ENCODE data around the gene BRI3BP.

The BRI3BP gene

DNA sequence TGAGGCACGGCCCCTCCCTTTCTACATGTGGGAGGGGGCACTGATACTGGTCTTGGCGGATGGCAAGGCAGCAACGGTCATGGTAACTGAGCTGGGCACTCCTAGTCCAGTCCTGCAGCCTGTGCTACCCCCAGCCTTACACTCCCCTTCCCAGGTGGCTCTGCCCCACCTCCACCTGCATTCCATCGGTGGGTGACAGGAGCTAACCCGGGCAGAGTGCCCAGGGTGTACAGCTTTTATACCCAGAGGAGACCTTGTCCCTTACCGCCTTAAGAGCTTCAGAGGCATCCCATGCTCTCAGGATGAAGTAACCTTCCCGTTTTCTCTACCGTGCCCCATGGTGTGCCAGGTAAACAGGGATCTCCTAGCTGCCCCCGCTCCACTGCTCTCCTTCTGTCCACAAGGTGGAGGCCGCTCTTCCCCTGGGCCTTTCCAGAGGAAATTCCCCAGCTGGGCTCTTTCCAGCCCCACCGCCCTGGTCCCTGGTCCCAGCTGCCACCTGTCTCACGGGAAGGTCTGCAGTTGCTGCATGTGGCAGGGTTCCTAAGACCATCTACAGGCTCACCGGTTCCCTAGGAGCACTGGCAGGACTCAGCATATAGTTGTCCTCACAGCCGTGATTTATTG is 20.5 kb downstream of the BRI3BP start:
- no peak for DNase-seq (ENCODE audit: extremely low read depth, low read depth)
- TF ChIP-seq, protein P1, sequence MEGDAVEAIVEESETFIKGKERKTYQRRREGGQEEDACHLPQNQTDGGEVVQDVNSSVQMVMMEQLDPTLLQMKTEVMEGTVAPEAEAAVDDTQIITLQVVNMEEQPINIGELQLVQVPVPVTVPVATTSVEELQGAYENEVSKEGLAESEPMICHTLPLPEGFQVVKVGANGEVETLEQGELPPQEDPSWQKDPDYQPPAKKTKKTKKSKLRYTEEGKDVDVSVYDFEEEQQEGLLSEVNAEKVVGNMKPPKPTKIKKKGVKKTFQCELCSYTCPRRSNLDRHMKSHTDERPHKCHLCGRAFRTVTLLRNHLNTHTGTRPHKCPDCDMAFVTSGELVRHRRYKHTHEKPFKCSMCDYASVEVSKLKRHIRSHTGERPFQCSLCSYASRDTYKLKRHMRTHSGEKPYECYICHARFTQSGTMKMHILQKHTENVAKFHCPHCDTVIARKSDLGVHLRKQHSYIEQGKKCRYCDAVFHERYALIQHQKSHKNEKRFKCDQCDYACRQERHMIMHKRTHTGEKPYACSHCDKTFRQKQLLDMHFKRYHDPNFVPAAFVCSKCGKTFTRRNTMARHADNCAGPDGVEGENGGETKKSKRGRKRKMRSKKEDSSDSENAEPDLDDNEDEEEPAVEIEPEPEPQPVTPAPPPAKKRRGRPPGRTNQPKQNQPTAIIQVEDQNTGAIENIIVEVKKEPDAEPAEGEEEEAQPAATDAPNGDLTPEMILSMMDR (IDR thresholded peaks at IDR 0.05; ENCODE audit: low read depth, low read length): no peak

GRCh38 chr12:125014526-125014925 is 21.1 kb downstream of the BRI3BP start:
- TF ChIP-seq, protein P1 (IDR thresholded peaks at IDR 0.05; ENCODE audit: low read depth, low read length): no peak

DNA sequence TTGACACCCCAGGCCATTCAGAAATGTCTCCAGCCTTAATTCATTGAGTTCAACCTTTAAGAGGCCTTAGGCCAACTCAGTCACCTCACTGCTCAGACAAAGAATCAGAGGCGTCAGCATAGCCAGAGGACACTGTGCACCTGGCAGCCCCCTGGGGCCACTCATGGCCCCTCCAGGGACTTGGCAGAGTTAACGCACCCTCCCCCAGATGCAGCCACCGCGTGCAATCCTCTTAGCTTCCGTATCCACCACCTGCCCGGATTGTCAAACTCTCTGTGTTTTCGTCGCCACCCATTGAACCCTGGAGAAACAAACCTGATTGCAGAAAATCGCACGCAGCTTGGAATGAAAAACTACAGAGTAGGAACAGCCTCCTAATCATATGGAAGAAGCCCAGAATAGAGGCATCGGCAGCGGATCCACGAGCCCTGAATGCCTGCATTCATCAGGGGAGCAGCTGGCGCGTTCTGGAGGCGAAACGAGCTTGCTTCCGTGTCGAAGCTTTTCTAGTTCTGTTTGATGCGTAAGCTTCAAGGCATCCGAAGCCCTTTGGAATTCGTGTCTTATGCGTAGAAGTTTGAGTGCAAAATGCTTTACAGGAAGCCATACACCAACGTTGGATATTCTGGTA is 22.4 kb downstream of the BRI3BP start:
- DNase-seq (ENCODE audit: extremely low read depth, low read depth): no peak
- TF ChIP-seq, protein P1 (IDR thresholded peaks at IDR 0.05; ENCODE audit: low read depth, low read length): no peak

More at GRCh38 chr12:125014526-125014925, 21.1 kb downstream of the BRI3BP start:
- DNase-seq (ENCODE audit: extremely low read depth, low read depth): no peak

- TF ChIP-seq, protein P1 (IDR thresholded peaks at IDR 0.05; ENCODE audit: low read depth, low read length): no peak
- DNase-seq (ENCODE audit: extremely low read depth, low read depth): no peak
Measured at GRCh38 chr12:125017801-125018200, 24.4 kb downstream of the BRI3BP start.

DNA sequence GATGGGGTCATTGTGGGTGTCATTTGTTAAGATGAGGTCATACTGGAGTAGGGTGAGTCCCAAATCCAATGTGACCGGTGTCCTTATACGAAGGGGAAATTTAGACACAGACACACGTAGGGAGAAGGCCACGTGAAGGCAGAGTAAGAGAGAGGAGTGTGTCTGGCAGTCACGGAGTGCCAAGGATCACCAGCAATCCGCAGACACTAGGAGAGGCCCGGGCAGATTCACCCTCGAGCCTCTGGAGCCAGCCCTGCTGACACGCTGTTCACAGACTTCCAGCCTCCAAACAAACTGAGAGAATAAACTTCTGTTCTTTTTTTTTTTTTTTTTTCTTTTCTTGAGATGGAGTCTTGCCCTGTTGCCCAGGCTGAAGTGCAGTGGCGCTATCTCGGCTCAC is 24.9 kb downstream of the BRI3BP start:
- TF ChIP-seq, protein P1 (IDR thresholded peaks at IDR 0.05; ENCODE audit: low read depth, low read length): no peak
- DNase-seq (ENCODE audit: extremely low read depth, low read depth): no peak

DNA sequence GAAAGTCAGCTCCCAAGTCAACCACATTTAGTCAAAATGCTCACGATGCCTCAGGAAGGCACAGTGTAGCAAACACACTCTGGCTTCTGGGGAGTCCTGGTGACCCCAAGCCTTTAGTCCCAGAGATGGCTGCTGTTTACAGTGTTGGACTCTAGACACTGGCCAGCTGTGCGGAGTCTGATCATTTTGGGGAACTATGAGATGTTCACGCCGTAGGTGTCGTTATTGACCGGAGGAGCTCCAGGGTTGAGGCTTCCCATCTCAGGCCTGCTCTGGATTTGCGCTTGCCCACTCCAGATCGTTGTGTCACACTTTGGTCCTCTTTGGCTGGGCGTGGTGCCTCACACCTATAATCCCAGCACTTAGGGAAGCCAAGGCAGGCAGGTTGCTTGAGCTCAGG is 27.7 kb downstream of the BRI3BP start:
- TF ChIP-seq, protein P1 (IDR thresholded peaks at IDR 0.05; ENCODE audit: low read depth, low read length): no peak
- DNase-seq (ENCODE audit: extremely low read depth, low read depth): no peak

GRCh38 chr12:125021771-125022170 is 28.3 kb downstream of the BRI3BP start:
- TF ChIP-seq, protein P1 (IDR thresholded peaks at IDR 0.05; ENCODE audit: low read depth, low read length): no peak
- no peak for DNase-seq (ENCODE audit: extremely low read depth, low read depth)
